Amniotic epithelial cell (primary cell): ENCODE data around the gene P2RY8.
"Not testable (repeated sequence)": the region's sequence is repeated elsewhere in the genome, so short reads cannot be mapped to it uniquely, and the experiment has no call there.

Experiments used
- DNase-seq: peaks from one replicate; pipeline ENCODE4 v3.0.0-alpha.2; 2010; ENCODE audit warnings: low read depth

Gene P2RY8

GRCh38 chrX:1545776-1546408 is 8.9 kb upstream of the P2RY8 start:
- no peak for DNase-seq

- DNase-seq: no peak
Observed at GRCh38 chrX:1542994-1543725, 6.2 kb upstream of the P2RY8 start.

GRCh38 chrX:1539146-1539545 is 2.2 kb upstream of the P2RY8 start:
- not testable (repeated sequence) for DNase-seq

GRCh38 chrX:1537716-1538090 is 718 bp upstream of the P2RY8 start:
- not testable (repeated sequence) for DNase-seq

- no peak for DNase-seq
Observed at GRCh38 chrX:1536712-1537030, 314 bp downstream of the P2RY8 start.

GRCh38 chrX:1535241-1536041 is 1.5 kb downstream of the P2RY8 start:
- no peak for DNase-seq

GRCh38 chrX:1534301-1535168 is 2.5 kb downstream of the P2RY8 start:
- no peak for DNase-seq

GRCh38 chrX:1533058-1533457 is 3.9 kb downstream of the P2RY8 start:
- no peak for DNase-seq

- DNase-seq: no peak
Observed at GRCh38 chrX:1531096-1531890, 5.7 kb downstream of the P2RY8 start.

- DNase-seq: no peak
Observed at GRCh38 chrX:1529756-1530155, 7.2 kb downstream of the P2RY8 start.

GRCh38 chrX:1529328-1529727 is 7.7 kb downstream of the P2RY8 start:
- no peak for DNase-seq

- DNase-seq: no peak
Observed at GRCh38 chrX:1528884-1529203, 8.1 kb downstream of the P2RY8 start.

- no peak for DNase-seq
Observed at GRCh38 chrX:1528186-1528883, 8.7 kb downstream of the P2RY8 start.

- DNase-seq: no peak
Observed at GRCh38 chrX:1527457-1527856, 9.5 kb downstream of the P2RY8 start.

- no peak for DNase-seq
Observed at GRCh38 chrX:1526565-1526964, 10.4 kb downstream of the P2RY8 start.

GRCh38 chrX:1525583-1526355 is 11.2 kb downstream of the P2RY8 start:
- no peak for DNase-seq

- no peak for DNase-seq
Observed at GRCh38 chrX:1524874-1525582, 12.0 kb downstream of the P2RY8 start.

GRCh38 chrX:1522905-1523304 is 14.1 kb downstream of the P2RY8 start:
- DNase-seq: not testable (repeated sequence)

GRCh38 chrX:1521459-1521956 is 15.5 kb downstream of the P2RY8 start:
- DNase-seq: no peak
